Common myeloid progenitor, CD34-positive (primary cell): ENCODE results near the gene OR4D11. TPM values are rescaled to one million over a fixed set of nuclear protein-coding genes. Genes with fewer than 3 reads are reported as not detected.

Source experiments
- CTCF ChIA-PET: fragments of 350-600 bp; sonication (Branson Sonifier 250); formaldehyde crosslinking; loops from one replicate; lab custom pipeline; 2021; ENCODE audit warnings: antibody characterized with exemption; lab: Charles Lee
- POLR2A ChIA-PET: fragments of 350-600 bp; sonication (Branson Sonifier 250); formaldehyde crosslinking; loops from one replicate; lab custom pipeline; 2021; ENCODE audit warnings: antibody characterized with exemption; lab: Charles Lee
- DNase-seq, 3 donors: peaks; one replicate each; pipeline versions ENCODE4 v3.0.0 to v3.0.0-alpha.2; 2013
- H3K27ac ChIP-seq, 2 experiments: 1 replicate in 1 of 2; 2 replicates in 1 of 2; pipeline ENCODE4 v1.7.0; 2013; ENCODE audit warnings: inconsistent platforms in 2 of 2, low read length in 2 of 2, mild to moderate bottlenecking in 2 of 2, low read depth in 1 of 2, moderate library complexity in 1 of 2; ENCODE audit not compliant: severe bottlenecking in 2 of 2, insufficient read depth in 1 of 2, poor library complexity in 1 of 2
- H3K27me3 ChIP-seq, 5 experiments: replicated peaks in 2 of 5; 1 replicate in 3 of 5; 2 replicates in 2 of 5; pipeline versions ENCODE4 v1.6.1 to v1.7.0; 2013; ENCODE audit warnings: low read length in 4 of 5, mild to moderate bottlenecking in 2 of 5, moderate library complexity in 2 of 5, inconsistent platforms in 1 of 5; ENCODE audit not compliant: insufficient read depth in 5 of 5, control insufficient read depth in 4 of 5
- H3K36me3 ChIP-seq, 4 experiments: 1 replicate in 2 of 4; 2 replicates in 2 of 4; pipeline versions ENCODE4 v1.6.1 to v1.7.0; 2013; ENCODE audit warnings: low read length in 3 of 4, control low read depth in 1 of 4, mild to moderate bottlenecking in 1 of 4; ENCODE audit not compliant: control insufficient read depth in 4 of 4, insufficient read depth in 4 of 4
- H3K4me1 ChIP-seq, 4 experiments: 1 replicate in 3 of 4; 2 replicates in 1 of 4; pipeline versions ENCODE4 v1.6.1 to v1.7.1; 2013; ENCODE audit warnings: low read length in 3 of 4, mild to moderate bottlenecking in 3 of 4, control low read depth in 1 of 4, inconsistent platforms in 1 of 4, moderate library complexity in 1 of 4; ENCODE audit not compliant: control insufficient read depth in 4 of 4, insufficient read depth in 4 of 4; ENCODE audit errors: control extremely low read depth in 1 of 4
- H3K4me3 ChIP-seq, 7 experiments: 1 replicate in 4 of 7; 2 replicates in 3 of 7; pipeline versions ENCODE4 v1.5.1 to v1.7.0; 2013; ENCODE audit warnings: mild to moderate bottlenecking in 7 of 7, low read length in 6 of 7, moderate library complexity in 6 of 7, inconsistent platforms in 2 of 7, low read depth in 2 of 7, control low read depth in 1 of 7; ENCODE audit not compliant: insufficient read depth in 4 of 7, control insufficient read depth in 1 of 7; ENCODE audit errors: extremely low read depth in 1 of 7
- H3K9me3 ChIP-seq, 5 experiments: 1 replicate in 4 of 5; 2 replicates in 1 of 5; pipeline versions ENCODE4 v1.6.1 to v1.7.1; 2013; ENCODE audit warnings: low read length in 4 of 5, mild to moderate bottlenecking in 2 of 5, inconsistent platforms in 1 of 5, low read depth in 1 of 5, moderate library complexity in 1 of 5; ENCODE audit not compliant: control insufficient read depth in 4 of 5, insufficient read depth in 2 of 5; ENCODE audit errors: control extremely low read depth in 1 of 5
- WGBS: methylation state at CpG from one replicate; pipeline ENCODE4 v1.1.5; 2013; ENCODE audit not compliant: insufficient coverage; 5-methylcytosine and 5-hydroxymethylcytosine counted together
- polyA plus RNA-seq: library from polyadenylated mRNA; unstranded; fragments of 120-200 nt; gene quantifications from one replicate; pipeline ENCODE4 v1.2.1, GENCODE V29; 2013

Gene OR4D11
- not detected for polyA plus RNA-seq

GRCh38 chr11:59503276-59503675, at the start of gene OR4D11:
TSS of gene OR4D11 (plus strand) at chr11:59503576. CDS start at chr11:59503576, 0 bp downstream.
- Histone ChIP-seq H3K27me3 (no peaks in the 10 kb centered on the region), H3K9me3 (peaks cover 0 to 2% (median 0%) of the 10 kb centered on the region in 5 experiments), H3K4me1 (peaks cover 0 to 1% (median 0%) of the 10 kb centered on the region in 4 experiments), H3K36me3 (no peaks in the 10 kb centered on the region), H3K27ac (no peak within 1 kb of the TSS), H3K4me3 (no peak within 1 kb of the TSS)
- POLR2A ChIA-PET = interaction anchor here (0.7 kb wide), 1 partner anchor 17 kb away, joined by 6 read pairs; no protein-coding TSS in a partner anchor
- CTCF ChIA-PET = interaction anchor here (0.6 kb wide), 2 partner anchors 19 to 170 kb away, joined by 3 to 4 read pairs; no protein-coding TSS in a partner anchor
- DNase-seq = no peak

GRCh38 chr11:59456661-59457060, 46.7 kb upstream of the OR4D11 start, which contains the start of gene OR4D6:
TSS of gene OR4D6 (plus strand) at chr11:59456961. CDS start at chr11:59456961, 0 bp downstream.
- no peak within 1 kb of the TSS for H3K27ac ChIP-seq
- H3K9me3 ChIP-seq = no peaks in the 10 kb centered on the region
- ChIA-PET CTCF (no interaction called here), POLR2A (no interaction called here)
- no peaks in the 10 kb centered on the region for H3K36me3 ChIP-seq
- no peaks in the 10 kb centered on the region for H3K27me3 ChIP-seq
- H3K4me3 ChIP-seq = no peak within 1 kb of the TSS
- WGBS = 100% methylated on average over 1 of the region's 2 CpGs
- H3K4me1 ChIP-seq = no peaks in the 10 kb centered on the region
- DNase-seq = no peak

GRCh38 chr11:59459916-59460315, 43.5 kb upstream of the OR4D11 start:
- Histone ChIP-seq H3K36me3 (no peaks in the 10 kb centered on the region), H3K4me1 (no peaks in the 10 kb centered on the region), H3K9me3 (no peaks in the 10 kb centered on the region), H3K27me3 (no peaks in the 10 kb centered on the region), H3K27ac (no peak overlapping the region), H3K4me3 (no peak overlapping the region)
- POLR2A ChIA-PET = no interaction called here
- WGBS = 100% methylated on average over 1 of the region's 3 CpGs
- DNase-seq = no peak
- CTCF ChIA-PET = no interaction called here

- ChIA-PET POLR2A (no interaction called here), CTCF (no interaction called here)
- no peaks in the 10 kb centered on the region for H3K27me3 ChIP-seq
- DNase-seq = no peak
- H3K9me3 ChIP-seq = no peaks in the 10 kb centered on the region
- no peaks in the 10 kb centered on the region for H3K4me1 ChIP-seq
- H3K36me3 ChIP-seq = no peaks in the 10 kb centered on the region
- 85% methylated on average over 5 of the region's 5 CpGs for WGBS
- H3K4me3 ChIP-seq = no peak overlapping the region
- H3K27ac ChIP-seq = no peak overlapping the region
Observed at GRCh38 chr11:59463190-59463641, 40.2 kb upstream of the OR4D11 start.

- no peak within 1 kb of the TSS for H3K4me3 ChIP-seq
- H3K27me3 ChIP-seq = no peaks in the 10 kb centered on the region
- H3K27ac ChIP-seq = no peak within 1 kb of the TSS
- CTCF ChIA-PET = no interaction called here
- no peaks in the 10 kb centered on the region for H3K36me3 ChIP-seq
- H3K4me1 ChIP-seq = no peaks in the 10 kb centered on the region
- POLR2A ChIA-PET = no interaction called here
- H3K9me3 ChIP-seq = no peaks in the 10 kb centered on the region
- no peak for DNase-seq
Observed at GRCh38 chr11:59473015-59473414, 30.4 kb upstream of the OR4D11 start, which contains the start of gene OR4D10. TSS of gene OR4D10 (plus strand) at chr11:59473315. CDS start at chr11:59477430, 4,115 bp downstream.

GRCh38 chr11:59475176-59475575, 28.2 kb upstream of the OR4D11 start:
- POLR2A ChIA-PET = no interaction called here
- CTCF ChIA-PET = no interaction called here
- Histone ChIP-seq H3K27ac (no peak overlapping the region), H3K36me3 (no peaks in the 10 kb centered on the region), H3K4me1 (no peaks in the 10 kb centered on the region), H3K9me3 (no peaks in the 10 kb centered on the region), H3K4me3 (no peak overlapping the region), H3K27me3 (no peaks in the 10 kb centered on the region)
- DNase-seq = no peak
- WGBS = 21% methylated on average over 4 of the region's 9 CpGs

- DNase-seq = no peak
- ChIA-PET CTCF (no interaction called here), POLR2A (no interaction called here)
- Histone ChIP-seq H3K4me1 (no peaks in the 10 kb centered on the region), H3K36me3 (no peaks in the 10 kb centered on the region), H3K27ac (no peak overlapping the region), H3K4me3 (no peak overlapping the region), H3K27me3 (no peaks in the 10 kb centered on the region), H3K9me3 (no peaks in the 10 kb centered on the region)
Observed at GRCh38 chr11:59479906-59480305, 23.5 kb upstream of the OR4D11 start.
